IPS DF 4.7 (cell line): ENCODE data around the gene LGALS16.
"Not testable (repeated sequence)": the region's sequence is repeated elsewhere in the genome, so short reads cannot be mapped to it uniquely, and the experiment has no call there.

Experiments
- DNase-seq: peaks from one replicate; pipeline ENCODE4 v3.0.0-alpha.2; 2013; ENCODE audit warnings: low spot score; ENCODE audit errors: extremely low read depth

Gene LGALS16

GRCh38 chr19:39677961-39678889 lies 22.5 kb downstream of the LGALS16 start:
- DNase-seq, result no peak

GRCh38 chr19:39679056-39679790 lies 23.5 kb downstream of the LGALS16 start:
- DNase-seq, result no peak

- no peak for DNase-seq
Observed at GRCh38 chr19:39679791-39680168, 24.1 kb downstream of the LGALS16 start.

DNA sequence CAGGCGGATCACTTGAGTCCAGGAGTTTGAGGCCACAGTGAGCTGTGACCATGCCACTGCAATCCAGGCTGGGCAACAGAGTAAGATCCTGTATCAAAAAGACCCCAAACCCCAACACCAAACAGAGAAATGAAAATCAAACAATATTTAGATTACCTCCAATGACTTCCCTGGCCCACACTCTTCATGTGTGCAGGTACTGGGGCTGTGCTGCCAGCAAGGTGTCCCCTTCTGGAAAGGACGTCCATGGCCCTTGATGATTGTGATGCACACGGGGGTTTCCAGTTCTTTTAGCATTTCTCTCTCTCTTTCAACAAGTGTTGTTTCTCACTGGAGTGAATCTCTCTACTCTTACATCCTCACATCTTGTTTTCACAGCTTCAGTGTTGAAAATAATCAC lies 24.9 kb downstream of the LGALS16 start:
- no peak for DNase-seq

DNA sequence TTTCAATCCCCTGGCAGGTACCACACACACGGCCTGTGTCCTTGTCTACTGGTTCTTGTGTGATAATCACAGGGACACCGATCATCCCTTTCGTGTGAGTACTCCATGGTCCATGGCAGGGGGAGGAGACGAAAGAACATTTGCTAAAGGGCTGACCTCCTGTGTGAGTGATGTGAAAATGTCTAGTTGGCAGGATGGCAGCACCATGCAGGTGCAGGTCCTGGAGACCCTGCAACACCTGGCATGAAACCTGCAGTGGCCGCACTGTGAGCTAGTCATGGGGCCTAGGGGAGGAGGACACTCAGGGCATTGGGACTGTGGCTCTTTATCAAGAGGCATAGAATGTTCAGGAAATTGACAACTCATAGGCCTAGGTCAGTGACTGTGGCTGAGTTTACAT lies 25.7 kb downstream of the LGALS16 start:
- no peak for DNase-seq

DNA sequence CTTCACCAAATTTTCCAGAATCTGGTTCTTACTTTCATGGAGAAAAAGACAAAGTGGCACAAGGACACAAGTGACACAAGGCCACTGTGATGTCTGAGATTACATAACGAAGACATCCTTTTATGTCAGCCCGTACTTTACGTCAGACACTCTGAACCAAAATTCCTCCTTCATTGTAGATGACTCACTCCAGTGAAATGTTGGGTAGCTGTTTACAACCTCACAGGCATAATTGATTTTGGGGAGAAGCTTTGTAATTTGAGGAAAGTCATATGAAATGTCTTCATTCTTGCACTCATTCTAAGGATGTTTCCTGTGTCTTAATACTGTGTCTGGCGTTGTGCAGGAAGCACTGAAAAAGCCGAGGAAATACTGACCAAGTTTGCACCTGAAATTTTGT lies 28.6 kb downstream of the LGALS16 start:
- DNase-seq, result no peak

DNA sequence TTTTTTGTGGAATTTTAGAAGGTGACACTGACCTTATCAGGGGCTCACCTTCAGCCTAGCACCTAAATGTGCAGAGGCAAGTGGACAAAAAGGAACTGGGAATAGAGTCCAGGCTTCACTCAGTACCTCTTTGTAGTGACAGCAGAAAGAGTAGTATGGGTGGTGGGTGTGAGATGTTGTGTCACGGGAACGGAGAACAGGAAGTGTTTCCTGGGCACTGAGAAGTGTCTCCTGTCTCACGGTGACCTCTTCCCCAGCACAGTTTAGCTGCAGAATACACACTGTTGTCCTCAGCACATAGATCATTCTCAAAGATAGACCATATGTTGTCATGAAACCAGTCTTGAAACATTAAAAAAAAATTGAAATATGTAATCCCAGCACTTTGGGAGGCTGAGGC lies 31.0 kb downstream of the LGALS16 start:
- DNase-seq, result no peak

- not testable (repeated sequence) for DNase-seq
Observed at GRCh38 chr19:39688637-39689036, 32.9 kb downstream of the LGALS16 start.

DNA sequence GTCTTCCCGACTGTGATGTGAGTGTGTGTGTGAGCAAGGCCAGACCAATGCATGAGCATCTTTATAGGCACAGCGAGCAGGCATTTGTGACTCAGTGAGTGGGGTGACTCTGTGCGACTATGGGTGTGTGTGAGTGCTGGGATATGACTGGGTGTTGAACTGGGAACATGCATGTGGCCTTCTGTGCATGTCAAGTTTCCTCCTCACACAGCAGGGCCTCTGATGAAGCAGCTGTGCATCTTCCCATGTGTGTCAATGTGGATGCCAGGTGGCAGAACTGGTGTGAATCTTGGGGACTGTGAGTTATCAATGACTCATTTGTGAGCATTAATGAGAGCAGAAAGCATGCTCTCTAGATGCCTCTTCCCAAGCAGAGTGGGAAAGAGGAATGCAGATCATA lies 36.5 kb downstream of the LGALS16 start:
- no peak for DNase-seq

- no peak for DNase-seq
Observed at GRCh38 chr19:39692822-39693221, 37.1 kb downstream of the LGALS16 start.

GRCh38 chr19:39695759-39696158 lies 40.0 kb downstream of the LGALS16 start:
- DNase-seq, result no peak

DNA sequence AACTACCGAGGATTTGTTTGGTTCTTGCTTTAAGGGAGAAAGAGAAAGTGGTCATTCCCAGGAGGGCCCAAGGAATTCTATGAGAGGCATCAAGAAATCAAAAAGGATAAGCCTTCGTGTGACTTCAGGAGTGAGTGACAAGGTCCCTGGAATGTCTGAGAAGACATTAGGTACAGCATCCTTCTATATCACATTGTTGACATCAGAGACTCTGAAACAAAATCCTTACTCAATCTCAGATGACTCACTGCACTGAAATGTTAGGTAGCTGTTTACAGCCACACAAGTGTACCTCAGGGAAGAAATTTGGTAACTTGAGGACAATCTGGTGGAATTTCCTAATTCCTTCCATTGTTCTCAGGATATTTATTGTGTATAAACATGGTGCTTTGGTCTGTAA lies 40.7 kb downstream of the LGALS16 start:
- no peak for DNase-seq

- no peak for DNase-seq
Observed at GRCh38 chr19:39698535-39698934, 42.8 kb downstream of the LGALS16 start.

GRCh38 chr19:39701291-39701690 lies 45.6 kb downstream of the LGALS16 start:
- DNase-seq, result no peak

- DNase-seq, result no peak
Observed at GRCh38 chr19:39704181-39705044, 48.7 kb downstream of the LGALS16 start, which contains the start of gene LGALS14. Gene LGALS14 (plus strand): TSS chr19:39704481. CDS start chr19:39704529, 48 bp downstream.

GRCh38 chr19:39705578-39706188 lies 50.0 kb downstream of the LGALS16 start:
- no peak for DNase-seq

DNA sequence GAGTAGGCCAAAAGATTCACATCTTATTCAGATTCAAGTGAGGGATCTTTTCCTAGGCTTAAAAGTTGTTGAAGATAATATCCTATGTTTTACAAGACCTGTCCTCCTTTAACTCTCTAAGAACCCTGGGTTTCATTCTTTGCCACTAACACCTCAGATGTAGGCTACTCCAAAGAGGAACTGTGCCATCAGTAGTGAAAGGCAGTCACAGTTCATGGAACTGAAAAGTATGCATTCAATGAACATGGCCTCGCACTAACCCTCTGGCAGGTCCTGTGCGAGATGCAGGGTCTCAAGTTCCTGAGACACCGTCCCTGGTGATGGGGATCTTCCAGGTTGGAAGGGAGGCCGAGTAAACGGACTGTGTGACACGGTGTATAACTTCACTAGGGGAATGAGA lies 52.9 kb downstream of the LGALS16 start:
- no peak for DNase-seq

DNA sequence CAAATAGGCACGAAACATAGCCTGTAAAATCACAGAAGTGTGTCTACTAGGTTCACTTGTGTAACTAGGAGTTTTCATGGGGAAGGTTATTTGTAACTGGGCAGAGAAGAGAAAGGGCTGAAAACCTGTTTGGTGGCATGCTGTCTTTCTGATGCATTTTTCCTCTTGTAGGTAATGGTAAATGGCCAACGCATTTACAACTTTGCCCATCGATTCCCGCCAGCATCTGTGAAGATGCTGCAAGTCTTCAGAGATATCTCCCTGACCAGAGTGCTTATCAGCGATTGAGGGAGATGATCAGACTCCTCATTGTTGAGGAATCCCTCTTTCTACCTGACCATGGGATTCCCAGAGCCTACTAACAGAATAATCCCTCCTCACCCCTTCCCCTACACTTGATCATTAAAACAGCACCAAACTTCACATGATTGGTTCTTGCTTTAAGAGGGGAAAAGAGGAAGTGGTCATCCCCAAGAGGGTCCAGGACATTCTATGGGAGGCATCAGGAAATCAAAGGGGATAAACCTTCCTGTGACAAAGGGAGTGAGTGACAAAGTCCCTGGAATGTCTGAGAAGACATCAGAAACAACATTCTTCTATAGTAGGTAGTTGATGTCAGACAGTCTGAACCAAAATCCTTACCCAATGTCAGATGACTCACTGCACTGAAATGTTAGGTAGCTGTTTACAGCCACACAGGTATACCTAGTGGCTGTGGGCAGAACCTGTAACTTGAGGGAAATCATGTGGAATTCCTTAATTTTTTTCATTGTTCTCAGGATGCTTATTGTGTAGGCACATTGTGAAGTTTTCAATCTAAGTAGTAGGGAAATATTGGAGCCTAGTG lies 53.5 kb downstream of the LGALS16 start:
- no peak for DNase-seq
